Measurements from ENCODE around the gene GMDS. TPM values are rescaled to one million over a fixed set of nuclear protein-coding genes. Genes with fewer than 3 reads are reported as not detected.

GMDS gene
- polyA plus RNA-seq, 1 of the 3 experiments (the other 2 are of a cell fraction): 12.3 TPM

- TF ChIP-seq EZH2phosphoT487 (IDR thresholded peaks at IDR 0.05; ENCODE audit: borderline replicate concordance, low read depth) (no peak), REST (IDR thresholded peaks at IDR 0.05; ENCODE audit: low read depth, low read length) (no peak), RFX5 (IDR thresholded peaks at IDR 0.05; ENCODE audit: low read length) (no peak), RXRA (IDR thresholded peaks at IDR 0.05; ENCODE audit: borderline replicate concordance, low read depth) (no peak)
Observed at GRCh38 chr6:1601158-1602048, 644.0 kb downstream of the GMDS start (continued).

- H2AFZ ChIP-seq (ENCODE audit: low read depth): no peak overlapping the region
- WGBS (ENCODE audit: low lambda C conversion rate): 87% methylated on average over 15 of the region's 15 CpGs
- TF ChIP-seq SMC3 (IDR thresholded peaks at IDR 0.05; ENCODE audit: low read depth, low read length) (no peak), RXRA (IDR thresholded peaks at IDR 0.05; ENCODE audit: borderline replicate concordance, low read depth) (no peak), MAX (IDR thresholded peaks at IDR 0.05; ENCODE audit: low read depth) (no peak), GABPA (IDR thresholded peaks at IDR 0.05; ENCODE audit: low read depth) (no peak), ZBTB33 (IDR thresholded peaks at IDR 0.05; ENCODE audit: borderline replicate concordance, low read depth) (no peak), SIN3A (IDR thresholded peaks at IDR 0.05; ENCODE audit: borderline replicate concordance, low read depth, low read length) (no peak), REST (IDR thresholded peaks at IDR 0.05; ENCODE audit: low read depth, low read length) (no peak), CHD2 (IDR thresholded peaks at IDR 0.05; ENCODE audit: low read length, partially characterized antibody) (no peak), USF2 (IDR thresholded peaks at IDR 0.05; ENCODE audit: borderline replicate concordance, low read depth, low read length) (no peak), NRF1 (IDR thresholded peaks at IDR 0.05; ENCODE audit: low read depth, low read length) (no peak), GATA2 (CRISPR knock-in tag; IDR thresholded peaks at IDR 0.05) (no peak), FOXJ3 (CRISPR knock-in tag; IDR thresholded peaks at IDR 0.05) (no peak), POLR2AphosphoS5 (IDR thresholded peaks at IDR 0.05; ENCODE audit: low read depth, low read length) (no peak), USF1 (IDR thresholded peaks at IDR 0.05; ENCODE audit: borderline replicate concordance, low read depth) (no peak)
Observed at GRCh38 chr6:1600764-1601157, 644.6 kb downstream of the GMDS start.

More at GRCh38 chr6:1600764-1601157, 644.6 kb downstream of the GMDS start:
- Histone ChIP-seq H3K79me2 (ENCODE audit: insufficient read depth) (no peaks in the 10 kb centered on the region), H3K9ac (no peak overlapping the region), H3K27me3 (ENCODE audit: insufficient read depth) (peaks cover 3% of the 10 kb centered on the region; the same call in 1 of the 2 replicates), H3K4me2 (no peak overlapping the region), H3K27ac (ENCODE audit: low read depth in 2 of 2, low read length in 1 of 2) (no peak overlapping the region), H3K36me3 (replicated peaks in 1 of 2; ENCODE audit: control insufficient read depth in 1 of 2, insufficient read depth in 2 of 2, low read length in 1 of 2) (no peaks in the 10 kb centered on the region), H3K9me3 (no peaks in the 10 kb centered on the region), H3K9me2 (no peaks in the 10 kb centered on the region), H4K20me1 (ENCODE audit: insufficient read depth) (no peaks in the 10 kb centered on the region), H3F3A (replicated peaks; ENCODE audit: insufficient read depth) (no peaks in the 10 kb centered on the region), H3K4me3 (ENCODE audit: low read depth in 2 of 2, low read length in 1 of 2) (no peak overlapping the region), H3K4me1 (ENCODE audit: control insufficient read depth in 1 of 2, insufficient read depth in 2 of 2, low read depth in 1 of 2, low read length in 1 of 2) (peaks cover 0 to 10% of the 10 kb centered on the region in 2 experiments; a peak in 1 of 4 replicates)
- DNase-seq: peak; percentile 12
- ChIA-PET POLR2A (interaction anchor here (0.5 kb wide), 1 partner anchor 595 kb away, joined by 4 read pairs; no protein-coding TSS in a partner anchor), CTCF (interaction anchor here (0.9 to 7.3 kb wide), 6 partner anchors 503 to 1033 kb away, joined by 3 to 95 read pairs (median 20); no protein-coding TSS in a partner anchor)

All from SK-N-SH (cell line).